HEK293 (cell line): ENCODE data around the gene SMURF1.

ENCODE experiments used
- CTCF ChIA-PET: fragments of 350-600 bp; formaldehyde crosslinking; extraction: SDS; loops from one replicate; lab custom pipeline; 2021; ENCODE audit warnings: antibody characterized with exemption; lab: Yijun Ruan, JAX
- POLR2A ChIA-PET: fragments of 300-600 bp; formaldehyde crosslinking; extraction: SDS; loops from one replicate; lab custom pipeline; 2020; ENCODE audit warnings: antibody characterized with exemption, inconsistent platforms; lab: Yijun Ruan, JAX
- H3K27ac ChIP-seq: fragments of 200-500 bp; sonication (Bioruptor generic); 2 replicates; pipeline ENCODE4 v1.5.1; 2014; ENCODE audit warnings: low read depth, low read length, control low read depth, inconsistent platforms; ENCODE audit errors: extremely low read depth
- H3K36me3 ChIP-seq, 2 experiments: fragments of 200-500 bp in 1 of 2; sonication (Bioruptor generic) in 1 of 2; 1 replicate in 1 of 2; 2 replicates in 1 of 2; pipeline ENCODE4 v1.5.1; 2014 to 2017; ENCODE audit warnings: inconsistent platforms in 2 of 2, low read length in 2 of 2; ENCODE audit not compliant: control insufficient read depth in 2 of 2, insufficient read depth in 1 of 2
- H3K4me1 ChIP-seq: fragments of 200-500 bp; sonication (Bioruptor generic); 2 replicates; pipeline ENCODE4 v1.5.1; 2014; ENCODE audit warnings: mild to moderate bottlenecking, low read length, inconsistent platforms; ENCODE audit not compliant: control insufficient read depth, insufficient read depth
- H3K4me3 ChIP-seq: 2 replicates; pipeline ENCODE4 v1.5.1; 2011; ENCODE audit warnings: low read depth, mild to moderate bottlenecking, control low read depth, low read length, moderate library complexity
- H3K9me3 ChIP-seq: fragments of 200-500 bp; sonication (Bioruptor generic); 2 replicates; pipeline ENCODE4 v1.5.1; 2014; ENCODE audit warnings: low read depth, low read length, inconsistent platforms; ENCODE audit not compliant: control insufficient read depth, insufficient read depth
- BCL11A ChIP-seq: fragments of 450-650 bp; formaldehyde crosslinking; IDR thresholded peaks from 2 replicates; pipeline ENCODE4 v1.5.1; 2016; ENCODE audit warnings: low read depth, missing biosample characterization, missing genetic modification characterization
- GLIS1 ChIP-seq: fragments of 450-650 bp; formaldehyde crosslinking; IDR thresholded peaks from 2 replicates; pipeline ENCODE4 v1.5.1; 2016; ENCODE audit warnings: missing biosample characterization, missing genetic modification characterization
- KLF7 ChIP-seq: fragments of 450-650 bp; formaldehyde crosslinking; IDR thresholded peaks from 2 replicates; pipeline ENCODE4 v1.5.1; 2016; ENCODE audit warnings: missing biosample characterization, missing genetic modification characterization, borderline replicate concordance
- MYNN ChIP-seq: fragments of 450-650 bp; formaldehyde crosslinking; IDR thresholded peaks from 2 replicates; pipeline ENCODE4 v1.5.1; 2016; ENCODE audit warnings: missing biosample characterization, missing genetic modification characterization, borderline replicate concordance
- PRDM1 ChIP-seq: fragments of 450-650 bp; formaldehyde crosslinking; IDR thresholded peaks from 2 replicates; pipeline ENCODE4; 2016; ENCODE audit warnings: missing biosample characterization, missing genetic modification characterization
- ZFHX2 ChIP-seq: fragments of 450-650 bp; formaldehyde crosslinking; conservative IDR thresholded peaks from 2 replicates; pipeline ENCODE4 v1.5.1; 2016; ENCODE audit warnings: missing biosample characterization, missing genetic modification characterization
- ZFP3 ChIP-seq: fragments of 450-650 bp; formaldehyde crosslinking; IDR thresholded peaks from 2 replicates; pipeline ENCODE4 v1.5.1; 2016; ENCODE audit warnings: low read depth, missing biosample characterization, missing genetic modification characterization
- ZNF132 ChIP-seq: fragments of 450-650 bp; formaldehyde crosslinking; IDR thresholded peaks from 2 replicates; pipeline ENCODE4 v1.5.1; 2017; ENCODE audit warnings: missing biosample characterization, missing genetic modification characterization, borderline replicate concordance
- ZNF133 ChIP-seq: fragments of 450-650 bp; formaldehyde crosslinking; IDR thresholded peaks from 2 replicates; pipeline ENCODE4 v1.5.1; 2016; ENCODE audit warnings: missing biosample characterization, missing genetic modification characterization
- ZNF146 ChIP-seq: fragments of 450-650 bp; formaldehyde crosslinking; IDR thresholded peaks from 2 replicates; pipeline ENCODE4 v1.5.1; 2016; ENCODE audit warnings: missing biosample characterization, missing genetic modification characterization
- ZNF157 ChIP-seq: fragments of 450-650 bp; formaldehyde crosslinking; IDR thresholded peaks from 2 replicates; pipeline ENCODE4 v1.5.1; 2016; ENCODE audit warnings: missing biosample characterization, missing genetic modification characterization
- ZNF16 ChIP-seq: fragments of 450-650 bp; formaldehyde crosslinking; IDR thresholded peaks from 2 replicates; pipeline ENCODE4 v1.5.1; 2016; ENCODE audit warnings: low read depth, missing biosample characterization, missing genetic modification characterization
- ZNF184 ChIP-seq: fragments of 450-650 bp; IDR thresholded peaks from 2 replicates; pipeline ENCODE4 v1.5.1; 2018; ENCODE audit warnings: missing biosample characterization, mild to moderate bottlenecking, missing genetic modification characterization
- ZNF266 ChIP-seq: fragments of 450-650 bp; formaldehyde crosslinking; IDR thresholded peaks from 2 replicates; pipeline ENCODE4 v1.5.1; 2016; ENCODE audit warnings: missing biosample characterization, missing genetic modification characterization, low read depth
- ZNF335 ChIP-seq: fragments of 450-650 bp; formaldehyde crosslinking; conservative IDR thresholded peaks from 2 replicates; pipeline ENCODE4 v1.5.1; 2016; ENCODE audit warnings: missing biosample characterization, missing genetic modification characterization
- ZNF350 ChIP-seq: fragments of 450-650 bp; formaldehyde crosslinking; IDR thresholded peaks from 2 replicates; pipeline ENCODE4 v1.5.0; 2017; ENCODE audit warnings: missing biosample characterization, mild to moderate bottlenecking, missing genetic modification characterization
- ZNF394 ChIP-seq: fragments of 450-650 bp; formaldehyde crosslinking; IDR thresholded peaks from 2 replicates; pipeline ENCODE4 v1.5.1; 2016; ENCODE audit warnings: missing biosample characterization, missing genetic modification characterization, mild to moderate bottlenecking, moderate library complexity, borderline replicate concordance
- ZNF423 ChIP-seq: fragments of 450-650 bp; formaldehyde crosslinking; IDR thresholded peaks from 2 replicates; pipeline ENCODE4 v1.5.1; 2016; ENCODE audit warnings: missing biosample characterization, missing genetic modification characterization
- ZNF544 ChIP-seq: fragments of 450-650 bp; formaldehyde crosslinking; IDR thresholded peaks from 2 replicates; pipeline ENCODE4 v1.5.0; 2017; ENCODE audit warnings: missing biosample characterization, missing genetic modification characterization
- ZNF624 ChIP-seq: fragments of 450-650 bp; formaldehyde crosslinking; IDR thresholded peaks from 2 replicates; pipeline ENCODE4 v1.5.1; 2017; ENCODE audit warnings: missing biosample characterization, missing genetic modification characterization
- ZNF660 ChIP-seq: fragments of 450-650 bp; IDR thresholded peaks from 2 replicates; pipeline ENCODE4 v1.5.1; 2018; ENCODE audit warnings: missing biosample characterization, mild to moderate bottlenecking, missing genetic modification characterization
- ZNF707 ChIP-seq: fragments of 450-650 bp; formaldehyde crosslinking; IDR thresholded peaks from 2 replicates; pipeline ENCODE4 v1.5.1; 2016; ENCODE audit warnings: missing biosample characterization, missing genetic modification characterization
- ZNF76 ChIP-seq: fragments of 450-650 bp; formaldehyde crosslinking; IDR thresholded peaks from 2 replicates; pipeline ENCODE4; 2016; ENCODE audit warnings: low read depth, missing biosample characterization, missing genetic modification characterization, borderline replicate concordance
- ZNF768 ChIP-seq: fragments of 450-650 bp; formaldehyde crosslinking; IDR thresholded peaks from 2 replicates; pipeline ENCODE4 v1.5.1; 2018; ENCODE audit warnings: missing biosample characterization, mild to moderate bottlenecking, missing genetic modification characterization
- TF ChIP-seq, protein P1 (sequence below): fragments of 450-650 bp; formaldehyde crosslinking; IDR thresholded peaks from 2 replicates; pipeline ENCODE4 v1.5.1; 2016; ENCODE audit warnings: missing biosample characterization, missing genetic modification characterization
- TF ChIP-seq, protein P2 (sequence below): fragments of 450-650 bp; formaldehyde crosslinking; IDR thresholded peaks from 2 replicates; pipeline ENCODE4 v1.5.0; 2017; ENCODE audit warnings: missing biosample characterization, missing genetic modification characterization, borderline replicate concordance

The SMURF1 gene

DNA sequence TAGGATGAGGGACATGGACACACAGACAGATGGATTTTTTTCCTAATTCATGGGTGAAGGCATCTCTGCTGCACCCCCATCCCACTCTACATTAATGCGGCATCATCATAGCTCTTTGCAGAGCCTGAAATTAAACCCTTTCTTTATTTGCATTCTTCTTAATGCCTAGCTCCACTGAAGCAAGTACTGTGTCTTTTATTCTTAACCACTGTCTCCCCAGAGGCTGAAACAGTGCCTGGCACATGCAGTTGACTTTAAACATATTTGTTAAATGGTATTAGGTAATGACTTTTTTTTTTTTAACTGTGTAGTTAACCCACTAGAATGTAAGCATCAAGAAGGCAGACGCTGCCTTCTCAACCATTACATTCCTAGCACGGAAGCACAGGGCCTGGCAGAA, 73.5 kb downstream of the SMURF1 start:
- H3K4me1 ChIP-seq = no peaks in the 10 kb centered on the region
- CTCF ChIA-PET = no interaction called here
- TF ChIP-seq ZNF394 (tag by site-specific recombination) (no peak), ZNF132 (tag by site-specific recombination) (no peak), ZNF707 (tag by site-specific recombination) (no peak), ZNF266 (tag by site-specific recombination) (no peak), ZNF76 (tag by site-specific recombination) (no peak), ZNF423 (tag by site-specific recombination) (no peak), ZNF768 (tag by site-specific recombination) (no peak)
- TF ChIP-seq, all 188 proteins: peak for 0
- H3K27ac ChIP-seq = no peak overlapping the region
- POLR2A ChIA-PET = no interaction called here
- no peaks in the 10 kb centered on the region; a peak in 1 of 3 replicates for H3K36me3 ChIP-seq
- H3K9me3 ChIP-seq = no peaks in the 10 kb centered on the region
- H3K4me3 ChIP-seq = no peak overlapping the region

DNA sequence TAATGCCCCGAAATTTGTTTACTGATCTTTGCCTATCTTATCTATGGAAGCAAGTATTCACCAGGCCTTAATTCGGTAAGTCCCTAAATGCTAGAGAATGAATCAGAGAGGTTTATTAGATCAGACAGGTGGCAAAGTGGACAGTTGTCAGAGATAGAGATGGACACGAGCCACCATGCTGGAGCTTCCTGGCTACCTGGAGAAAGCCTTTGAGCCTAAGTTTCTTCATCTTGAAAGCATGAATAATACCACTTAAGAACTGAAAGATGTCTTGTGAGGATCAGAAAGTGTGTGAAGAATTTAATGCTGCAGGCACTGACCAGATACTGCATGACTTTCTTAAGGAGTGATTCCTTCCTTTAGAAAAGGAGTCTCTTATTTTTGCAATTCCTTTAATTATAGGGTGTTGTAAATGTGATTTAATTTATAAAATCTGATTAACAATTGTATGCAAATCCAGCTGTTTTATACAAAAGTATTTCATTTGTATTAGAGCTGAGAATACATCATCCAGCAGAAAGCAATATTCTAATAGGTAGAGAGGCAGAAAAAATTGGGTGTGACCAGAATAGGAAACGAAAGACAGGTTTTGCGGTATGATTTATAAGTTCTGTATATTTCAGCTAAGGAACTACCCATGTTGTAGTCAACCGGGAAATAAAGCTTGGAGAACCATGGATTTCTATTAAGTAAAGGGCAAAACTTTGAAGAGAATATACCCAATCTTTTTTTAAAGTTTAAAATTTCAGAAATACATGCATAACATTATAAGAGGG, 82.7 kb downstream of the SMURF1 start:
- Histone ChIP-seq H3K4me3 (no peak overlapping the region), H3K9me3 (no peaks in the 10 kb centered on the region), H3K36me3 (peaks cover 3 to 5% of the 10 kb centered on the region in 2 experiments; a peak in 2 of 3 replicates), H3K27ac (no peak overlapping the region), H3K4me1 (no peaks in the 10 kb centered on the region)
- ChIA-PET CTCF (interaction anchor here (0.6 kb wide), 1 partner anchor 59 kb away, joined by 3 read pairs; no protein-coding TSS in a partner anchor), POLR2A (interaction anchor here (1.1 kb wide), 1 partner anchor 15 kb away, joined by 5 read pairs; no protein-coding TSS in a partner anchor)
- no peak for TF ChIP-seq MYNN (tag by site-specific recombination)

DNA sequence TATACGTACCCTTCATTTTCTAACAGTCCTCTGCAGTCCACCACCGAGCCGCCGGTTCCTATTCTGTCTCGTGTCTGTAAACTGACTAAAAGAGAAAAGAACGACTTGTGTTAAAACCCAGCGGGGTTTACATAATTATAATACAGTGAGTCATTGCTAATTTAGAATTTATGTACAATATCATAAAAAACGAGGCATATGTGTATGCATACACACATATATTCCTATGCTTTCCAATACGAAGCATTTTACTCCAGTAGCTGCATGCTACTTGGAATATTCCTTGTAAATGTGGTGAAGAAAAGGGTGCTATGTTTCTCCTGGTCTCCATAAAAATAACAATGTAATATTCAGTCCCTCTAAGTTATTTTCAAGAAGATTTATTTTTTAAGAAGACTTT, 89.1 kb downstream of the SMURF1 start:
- H3K36me3 ChIP-seq = peaks cover 20 to 40% of the 10 kb centered on the region in 2 experiments; a peak in 2 of 3 replicates
- TF ChIP-seq ZNF335 (tag by site-specific recombination) (no peak), ZNF157 (tag by site-specific recombination) (no peak), ZNF146 (tag by site-specific recombination) (no peak), ZFHX2 (tag by site-specific recombination) (no peak), ZNF133 (tag by site-specific recombination) (no peak), ZNF660 (tag by site-specific recombination) (no peak), ZFP3 (tag by site-specific recombination) (no peak), ZNF624 (tag by site-specific recombination) (no peak), BCL11A (tag by site-specific recombination) (no peak), GLIS1 (tag by site-specific recombination) (no peak), PRDM1 (no peak), KLF7 (tag by site-specific recombination) (no peak), ZNF184 (tag by site-specific recombination) (no peak), ZNF16 (no peak), ZNF544 (tag by site-specific recombination) (no peak), ZNF350 (tag by site-specific recombination) (no peak)
- TF ChIP-seq, protein P1, sequence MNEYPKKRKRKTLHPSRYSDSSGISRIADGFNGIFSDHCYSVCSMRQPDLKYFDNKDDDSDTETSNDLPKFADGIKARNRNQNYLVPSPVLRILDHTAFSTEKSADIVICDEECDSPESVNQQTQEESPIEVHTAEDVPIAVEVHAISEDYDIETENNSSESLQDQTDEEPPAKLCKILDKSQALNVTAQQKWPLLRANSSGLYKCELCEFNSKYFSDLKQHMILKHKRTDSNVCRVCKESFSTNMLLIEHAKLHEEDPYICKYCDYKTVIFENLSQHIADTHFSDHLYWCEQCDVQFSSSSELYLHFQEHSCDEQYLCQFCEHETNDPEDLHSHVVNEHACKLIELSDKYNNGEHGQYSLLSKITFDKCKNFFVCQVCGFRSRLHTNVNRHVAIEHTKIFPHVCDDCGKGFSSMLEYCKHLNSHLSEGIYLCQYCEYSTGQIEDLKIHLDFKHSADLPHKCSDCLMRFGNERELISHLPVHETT (tag by site-specific recombination) = no peak
- TF ChIP-seq, protein P2, sequence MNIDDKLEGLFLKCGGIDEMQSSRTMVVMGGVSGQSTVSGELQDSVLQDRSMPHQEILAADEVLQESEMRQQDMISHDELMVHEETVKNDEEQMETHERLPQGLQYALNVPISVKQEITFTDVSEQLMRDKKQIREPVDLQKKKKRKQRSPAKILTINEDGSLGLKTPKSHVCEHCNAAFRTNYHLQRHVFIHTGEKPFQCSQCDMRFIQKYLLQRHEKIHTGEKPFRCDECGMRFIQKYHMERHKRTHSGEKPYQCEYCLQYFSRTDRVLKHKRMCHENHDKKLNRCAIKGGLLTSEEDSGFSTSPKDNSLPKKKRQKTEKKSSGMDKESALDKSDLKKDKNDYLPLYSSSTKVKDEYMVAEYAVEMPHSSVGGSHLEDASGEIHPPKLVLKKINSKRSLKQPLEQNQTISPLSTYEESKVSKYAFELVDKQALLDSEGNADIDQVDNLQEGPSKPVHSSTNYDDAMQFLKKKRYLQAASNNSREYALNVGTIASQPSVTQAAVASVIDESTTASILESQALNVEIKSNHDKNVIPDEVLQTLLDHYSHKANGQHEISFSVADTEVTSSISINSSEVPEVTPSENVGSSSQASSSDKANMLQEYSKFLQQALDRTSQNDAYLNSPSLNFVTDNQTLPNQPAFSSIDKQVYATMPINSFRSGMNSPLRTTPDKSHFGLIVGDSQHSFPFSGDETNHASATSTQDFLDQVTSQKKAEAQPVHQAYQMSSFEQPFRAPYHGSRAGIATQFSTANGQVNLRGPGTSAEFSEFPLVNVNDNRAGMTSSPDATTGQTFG = no peak
- TF ChIP-seq, all 188 proteins: peak for 0
- no peaks in the 10 kb centered on the region for H3K9me3 ChIP-seq
- H3K4me3 ChIP-seq = no peak overlapping the region
- no peaks in the 10 kb centered on the region for H3K4me1 ChIP-seq
- no peak overlapping the region for H3K27ac ChIP-seq
- ChIA-PET CTCF (interaction anchor here (1.2 kb wide), 1 partner anchor 270 kb away, joined by 3 read pairs; no protein-coding TSS in a partner anchor), POLR2A (no interaction called here)
